ENCODE results near the gene CCL21. TPM values are rescaled to one million over a fixed set of nuclear protein-coding genes. Genes with fewer than 3 reads are reported as not detected.

CCL21 gene
- total and polyA plus RNA-seq, 2 of the 8 experiments (the other 6 are each of a cell fraction or from before 2014, with no cell fraction given) = not detected

DNA sequence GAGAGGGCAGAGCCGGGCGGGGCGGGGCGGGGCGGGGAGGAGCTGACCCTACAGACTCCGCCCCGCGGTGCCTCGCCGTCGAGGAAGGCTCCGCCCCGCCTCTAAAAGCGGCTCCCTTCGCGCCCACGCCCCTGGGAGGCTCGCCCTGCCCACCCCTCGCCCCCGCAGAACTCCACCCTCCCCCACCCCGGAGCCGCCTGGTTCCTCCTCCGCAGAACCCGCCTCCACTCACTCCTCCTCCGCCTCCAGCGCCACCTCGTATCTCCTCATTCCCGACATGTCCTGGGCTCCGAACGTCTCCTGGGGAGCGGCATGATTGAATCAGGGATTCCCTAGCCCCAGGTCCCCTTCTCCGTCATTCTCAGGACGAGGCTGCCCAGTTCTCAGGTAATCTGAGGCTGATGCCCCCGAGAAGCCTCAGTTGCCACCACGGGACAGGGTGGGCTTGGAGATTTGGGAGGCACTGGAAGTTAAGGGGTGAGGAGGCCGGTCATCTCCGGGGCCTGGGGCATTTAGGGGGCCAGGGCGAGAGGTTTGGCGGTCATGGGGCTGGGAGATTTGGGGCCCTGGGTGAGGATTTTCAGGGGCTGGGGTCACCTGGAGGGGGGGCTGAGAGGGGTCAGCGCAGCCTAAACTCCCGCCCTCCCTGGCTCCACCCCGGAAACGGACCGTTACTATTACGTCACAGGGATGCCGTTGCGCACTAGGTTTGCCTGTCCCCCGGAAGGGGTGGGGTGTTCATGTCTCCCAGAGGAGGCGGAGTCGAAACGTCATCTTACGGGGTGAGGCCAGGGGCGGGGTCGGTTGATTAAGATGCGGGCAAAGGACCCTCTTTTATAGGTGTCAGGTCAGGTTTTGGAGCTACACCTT lies 44.3 kb downstream of the CCL21 start (continued):
- TF ChIP-seq CHD7 (IDR thresholded peaks at IDR 0.05; ENCODE audit: insufficient replicate concordance, low read length) = no peak

Measured in H1 (cell line).